A549 (cell line): ENCODE data around the gene TIMM17A. TPM values are rescaled to one million over a fixed set of nuclear protein-coding genes. Genes with fewer than 3 reads are reported as not detected.

Experiments
- ATAC-seq, 2 experiments: fragments of 200-7000 bp in 1 of 2; fragments of >200 bp in 1 of 2; cut with Nextera tagmentation in 1 of 2; cut with Tn5 transposase in 1 of 2; 3 replicates each; pipeline versions ENCODE4 v1.8.0 to v1.9.1; 2018 to 2020; ENCODE audit warnings: mild to moderate bottlenecking in 1 of 2, moderate library complexity in 1 of 2
- CTCF ChIA-PET: fragments of 300-600 bp; sonication (Branson Sonifier 250); formaldehyde crosslinking; extraction: SDS; loops from one replicate; lab custom pipeline; 2021; ENCODE audit warnings: antibody characterized with exemption, inconsistent platforms; lab: Yijun Ruan, JAX
- POLR2A ChIA-PET: fragments of 350-600 bp; formaldehyde crosslinking; extraction: SDS; loops from one replicate; lab custom pipeline; 2021; ENCODE audit warnings: antibody characterized with exemption, inconsistent platforms; lab: Yijun Ruan, JAX
- DNase-seq, 2 experiments: peaks; one replicate each; pipeline versions ENCODE4 v3.0.0 to v3.0.0-alpha.2; 2011 to 2016; ENCODE audit warnings: low read depth in 1 of 2, low spot score in 1 of 2
- FAIRE-seq: peaks from 2 replicates; lab custom pipeline; 2011; peaks lifted over from hg19 to GRCh38; lab: Jason Lieb, UNC
- H3K27ac ChIP-seq, 2 experiments: fragments of >200 bp; sonication (Bioruptor Twin); formaldehyde crosslinking; 3 replicates each; pipeline ENCODE4 v1.5.1; 2016 to 2017
- H3K4me1 ChIP-seq: fragments of >200 bp; sonication (Bioruptor Twin); formaldehyde crosslinking; 3 replicates; pipeline ENCODE4 v1.6.1; 2016
- H3K4me2 ChIP-seq: fragments of >200 bp; sonication (Bioruptor Twin); formaldehyde crosslinking; 3 replicates; pipeline ENCODE4 v1.6.1; 2016
- H3K4me3 ChIP-seq: fragments of >200 bp; sonication (Bioruptor Twin); formaldehyde crosslinking; 3 replicates; pipeline ENCODE4 v1.5.1; 2016
- H3K9me3 ChIP-seq: fragments of >200 bp; sonication (Bioruptor Twin); formaldehyde crosslinking; 3 replicates; pipeline ENCODE4 v1.6.1; 2016
- CHD2 ChIP-seq: fragments of 150-350 bp; IDR thresholded peaks from 2 replicates; pipeline ENCODE4 v1.6.1; 2014; ENCODE audit warnings: low read length; ENCODE audit not compliant: partially characterized antibody
- FOSB ChIP-seq: fragments of 250-450 bp; sonication (Bioruptor Pico); IDR thresholded peaks from 2 replicates; pipeline ENCODE4 v1.5.0; 2020; ENCODE audit warnings: mild to moderate bottlenecking, moderate library complexity
- FOXS1 ChIP-seq: fragments of 250-450 bp; sonication (Bioruptor Pico); IDR thresholded peaks from 2 replicates; pipeline ENCODE4 v1.5.0; 2020; ENCODE audit warnings: mild to moderate bottlenecking, moderate library complexity
- GATA3 ChIP-seq: IDR thresholded peaks from 2 replicates; pipeline ENCODE4 v1.6.1; 2012; ENCODE audit warnings: borderline replicate concordance
- KDM1A ChIP-seq: fragments of 200-600 bp; sonication (generic); IDR thresholded peaks from 2 replicates; pipeline ENCODE4 v1.6.1; 2016; ENCODE audit warnings: low read depth, mild to moderate bottlenecking
- KDM5A ChIP-seq: fragments of 200-600 bp; sonication (generic); IDR thresholded peaks from 2 replicates; pipeline ENCODE4 v1.6.1; 2016; ENCODE audit warnings: antibody characterized with exemption, mild to moderate bottlenecking
- PHF8 ChIP-seq: fragments of 200-600 bp; sonication (generic); IDR thresholded peaks from 2 replicates; pipeline ENCODE4 v1.6.1; 2016; ENCODE audit warnings: low read depth, mild to moderate bottlenecking, antibody characterized with exemption, moderate library complexity, borderline replicate concordance
- POLR2AphosphoS2 ChIP-seq: conservative IDR thresholded peaks from 2 replicates; pipeline ENCODE4 v1.6.1; 2012; ENCODE audit warnings: low read length, improper control_type of control experiment, inconsistent platforms
- RAD21 ChIP-seq, 2 experiments: fragments of >200 bp in 1 of 2; sonication (Bioruptor Twin) in 1 of 2; formaldehyde crosslinking in 1 of 2; IDR thresholded peaks in 1 of 2; conservative IDR thresholded peaks in 1 of 2; 2 replicates in 1 of 2; 3 replicates in 1 of 2; pipeline ENCODE4 v1.6.1; 2012 to 2018; ENCODE audit warnings: inconsistent platforms in 1 of 2
- SMC3 ChIP-seq: fragments of >200 bp; sonication (Bioruptor Twin); formaldehyde crosslinking; IDR thresholded peaks from 3 replicates; pipeline ENCODE4 v1.6.1; 2018; ENCODE audit warnings: inconsistent platforms
- TFCP2L1 ChIP-seq: fragments of 250-450 bp; sonication (Bioruptor Pico); IDR thresholded peaks from 2 replicates; pipeline ENCODE4 v1.5.0; 2021; ENCODE audit warnings: mild to moderate bottlenecking
- TP53 ChIP-seq: fragments of 250-450 bp; sonication (Bioruptor Pico); IDR thresholded peaks from 2 replicates; pipeline ENCODE4 v1.5.0; 2021; ENCODE audit warnings: mild to moderate bottlenecking, moderate library complexity
- USF2 ChIP-seq: fragments of 450-650 bp; IDR thresholded peaks from 2 replicates; pipeline ENCODE4 v1.6.1; 2014; ENCODE audit warnings: antibody characterized with exemption
- ZC3H11A ChIP-seq: fragments of 450-650 bp; IDR thresholded peaks from 2 replicates; pipeline ENCODE4 v1.6.1; 2014; ENCODE audit warnings: antibody characterized with exemption, mild to moderate bottlenecking
- ZFP36 ChIP-seq: fragments of 450-650 bp; IDR thresholded peaks from 2 replicates; pipeline ENCODE4 v1.6.1; 2014; ENCODE audit warnings: borderline replicate concordance; ENCODE audit not compliant: partially characterized antibody
- ZNF302 ChIP-seq: fragments of 250-450 bp; sonication (Bioruptor Pico); IDR thresholded peaks from 2 replicates; pipeline ENCODE4 v1.9.0; 2021; ENCODE audit warnings: inconsistent platforms, mild to moderate bottlenecking, moderate library complexity
- WGBS: methylation state at CpG from one replicate; pipeline ENCODE4 v1.1.6; 2017; ENCODE audit errors: missing lambda C conversion rate; 5-methylcytosine and 5-hydroxymethylcytosine counted together
- polyA plus RNA-seq, 4 experiments: library from polyadenylated mRNA; depleted of rRNA in 3 of 4; stranded (reverse); fragments of >200 nt; fragmentation: RNase III in 1 of 4; extraction: RNeasy Plus Mini Kit Qiagen cat#74134 plus additional on column Dnase treatment in 1 of 4; gene quantifications; 2 replicates in 3 of 4; 3 replicates in 1 of 4; pipeline ENCODE4 v1.2.3, GENCODE V29; 2011 to 2017
- TF ChIP-seq, protein P1 (sequence below): fragments of >200 bp; sonication (Bioruptor Twin); formaldehyde crosslinking; IDR thresholded peaks from 3 replicates; pipeline ENCODE4 v1.5.1; 2016

Gene TIMM17A
- polyA plus RNA-seq, 2 of the 4 experiments (the other 2 are of a cell fraction) = 127 to 134 TPM

DNA sequence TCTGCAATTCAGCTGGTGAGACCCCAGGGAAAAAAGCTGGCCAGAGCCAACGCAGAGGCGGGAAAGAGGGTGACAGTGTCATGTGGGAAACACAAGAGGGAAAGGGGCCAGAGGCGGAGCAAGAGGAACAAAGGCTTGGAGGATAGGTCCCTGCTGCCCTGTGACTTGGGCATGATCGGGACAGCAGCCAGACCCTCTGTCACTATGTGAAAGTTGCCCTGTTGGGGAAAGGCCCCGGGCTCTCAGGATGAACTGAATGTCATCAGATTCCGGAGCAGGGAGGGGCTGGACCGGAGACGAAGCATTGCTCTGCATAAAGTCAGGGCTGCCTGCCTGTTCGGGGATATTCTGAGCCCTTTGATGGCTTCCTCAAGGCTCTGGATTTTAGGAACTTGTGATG, 49.4 kb downstream of the TIMM17A start:
- ATAC-seq (no peak), FAIRE-seq (no peak), DNase-seq (no peak)
- Histone ChIP-seq H3K27ac (no peak overlapping the region), H3K9me3 (no peaks in the 10 kb centered on the region), H3K4me1 (peaks cover 40% of the 10 kb centered on the region), H3K4me3 (no peak overlapping the region), H3K4me2 (no peak overlapping the region)
- CTCF ChIA-PET = interaction anchor here (0.6 to 46.8 kb wide), 17 partner anchors 8 to 138 kb away, joined by 3 to 1624 read pairs (median 5); partner anchors contain the start of gene GPR37L1
- 79% methylated on average over 9 of the region's 9 CpGs for WGBS
- TF ChIP-seq ZC3H11A (no peak), TFCP2L1 (no peak), TP53 (no peak), FOXS1 (no peak), ZNF302 (no peak), KDM1A (no peak)
- POLR2A ChIA-PET = no interaction called here

DNA sequence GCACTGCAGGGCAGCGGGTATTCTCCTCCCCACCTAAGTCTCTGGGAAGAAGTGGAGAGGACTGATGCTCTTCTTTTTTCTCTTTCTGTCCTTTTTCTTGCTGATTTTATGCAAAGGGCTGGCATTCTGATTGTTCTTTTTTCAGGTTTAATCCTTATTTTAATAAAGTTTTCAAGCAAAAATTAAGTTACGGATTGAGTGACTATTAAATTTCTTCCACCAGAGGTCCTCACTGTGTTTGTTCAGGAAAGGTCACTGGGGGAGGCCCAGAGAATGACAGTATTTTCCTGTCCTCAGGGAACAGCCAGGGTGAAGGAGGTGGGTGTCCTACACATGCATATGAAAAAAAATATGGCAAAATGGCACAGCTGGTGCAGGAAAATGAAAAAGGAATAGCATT, 50.7 kb downstream of the TIMM17A start:
- Histone ChIP-seq H3K4me3 (no peak overlapping the region), H3K9me3 (no peaks in the 10 kb centered on the region), H3K4me1 (peaks cover 44% of the 10 kb centered on the region), H3K4me2 (no peak overlapping the region), H3K27ac (peak overlapping the region in 1 of 2 experiments; percentile 93; a peak in 3 of 6 replicates)
- TF ChIP-seq PHF8 (no peak), SMC3 (peak; percentile 59; the same call in 2 of the 3 replicates), RAD21 (conservative IDR thresholded peaks at IDR 0.05 in 1 of 2, IDR thresholded peaks at IDR 0.05 in 1 of 2) (peak; percentile 60 to 61; a peak in 4 of 5 replicates)
- TF ChIP-seq, protein P1, sequence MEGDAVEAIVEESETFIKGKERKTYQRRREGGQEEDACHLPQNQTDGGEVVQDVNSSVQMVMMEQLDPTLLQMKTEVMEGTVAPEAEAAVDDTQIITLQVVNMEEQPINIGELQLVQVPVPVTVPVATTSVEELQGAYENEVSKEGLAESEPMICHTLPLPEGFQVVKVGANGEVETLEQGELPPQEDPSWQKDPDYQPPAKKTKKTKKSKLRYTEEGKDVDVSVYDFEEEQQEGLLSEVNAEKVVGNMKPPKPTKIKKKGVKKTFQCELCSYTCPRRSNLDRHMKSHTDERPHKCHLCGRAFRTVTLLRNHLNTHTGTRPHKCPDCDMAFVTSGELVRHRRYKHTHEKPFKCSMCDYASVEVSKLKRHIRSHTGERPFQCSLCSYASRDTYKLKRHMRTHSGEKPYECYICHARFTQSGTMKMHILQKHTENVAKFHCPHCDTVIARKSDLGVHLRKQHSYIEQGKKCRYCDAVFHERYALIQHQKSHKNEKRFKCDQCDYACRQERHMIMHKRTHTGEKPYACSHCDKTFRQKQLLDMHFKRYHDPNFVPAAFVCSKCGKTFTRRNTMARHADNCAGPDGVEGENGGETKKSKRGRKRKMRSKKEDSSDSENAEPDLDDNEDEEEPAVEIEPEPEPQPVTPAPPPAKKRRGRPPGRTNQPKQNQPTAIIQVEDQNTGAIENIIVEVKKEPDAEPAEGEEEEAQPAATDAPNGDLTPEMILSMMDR = peak; percentile 71
- DNase-seq (peak in 1 of 2 experiments; percentile 61), FAIRE-seq (no peak), ATAC-seq (no peak)
- POLR2A ChIA-PET = interaction anchor here (1.8 kb wide), 1 partner anchor 107 kb away, joined by 6 read pairs; no protein-coding TSS in a partner anchor
- CTCF ChIA-PET = interaction anchor here (0.7 to 46.8 kb wide), 17 partner anchors 9 to 137 kb away, joined by 3 to 1624 read pairs (median 5); partner anchors contain the start of gene GPR37L1
- WGBS = 64% methylated on average over 2 of the region's 2 CpGs

GRCh38 chr1:202007304-202007703, 52.0 kb downstream of the TIMM17A start:
- Histone ChIP-seq H3K4me1 (peaks cover 44% of the 10 kb centered on the region), H3K4me2 (peak overlapping the region; percentile 88), H3K27ac (peak overlapping the region; percentile 34 to 93; a peak in 4 of 6 replicates), H3K4me3 (no peak overlapping the region), H3K9me3 (no peaks in the 10 kb centered on the region)
- ChIA-PET CTCF (interaction anchor here (1.0 to 46.8 kb wide), 13 partner anchors 8 to 118 kb away, joined by 3 to 1624 read pairs (median 5); partner anchors contain the start of genes GPR37L1 and RNPEP), POLR2A (interaction anchor here (0.6 to 1.8 kb wide), 3 partner anchors 28 to 105 kb away, joined by 3 to 6 read pairs (median 4); no protein-coding TSS in a partner anchor)
- no peak for FAIRE-seq
- TF ChIP-seq CHD2 (no peak), USF2 (no peak), ZFP36 (no peak), GATA3 (no peak), KDM5A (no peak), POLR2AphosphoS2 (0 out of 2 replicates have a peak, but pooled peaks have one; percentile 6), FOSB (CRISPR knock-in tag) (no peak)
- 70% methylated on average over 8 of the region's 8 CpGs for WGBS
- DNase-seq = no peak
- ATAC-seq = no peak
